Activated effector memory CD4-positive, alpha-beta T cell treated with anti-CD3 and anti-CD28 coated beads, Interleukin-2, amount 50 U/mL, for 16 hours (primary cell): ENCODE results near the gene PARD3.

Source experiments
- DNase-seq: peaks from one replicate; pipeline ENCODE4 v3.0.0-alpha.2; 2020

PARD3 gene

GRCh38 chr10:34523017-34523767 lies 291.9 kb downstream of the PARD3 start:
- DNase-seq: no peak

DNA sequence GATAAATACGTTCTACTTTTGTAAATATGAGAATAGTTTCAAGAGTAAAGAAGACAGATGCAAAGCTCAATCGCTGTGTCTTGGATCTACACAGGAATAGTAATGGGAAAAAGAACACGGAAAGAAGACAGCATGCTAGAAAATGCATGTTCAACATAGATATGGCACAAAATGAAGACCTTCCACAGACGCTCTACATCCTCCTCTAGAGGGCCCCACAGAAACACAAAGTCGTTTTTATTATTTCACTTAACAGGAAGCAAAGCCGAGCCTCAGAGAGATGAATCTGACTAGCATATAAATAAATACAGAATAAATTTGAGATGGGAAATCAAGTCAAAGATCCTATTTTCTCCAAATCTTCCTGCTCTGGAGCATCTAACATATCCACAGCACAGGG lies 292.6 kb downstream of the PARD3 start:
- no peak for DNase-seq

DNA sequence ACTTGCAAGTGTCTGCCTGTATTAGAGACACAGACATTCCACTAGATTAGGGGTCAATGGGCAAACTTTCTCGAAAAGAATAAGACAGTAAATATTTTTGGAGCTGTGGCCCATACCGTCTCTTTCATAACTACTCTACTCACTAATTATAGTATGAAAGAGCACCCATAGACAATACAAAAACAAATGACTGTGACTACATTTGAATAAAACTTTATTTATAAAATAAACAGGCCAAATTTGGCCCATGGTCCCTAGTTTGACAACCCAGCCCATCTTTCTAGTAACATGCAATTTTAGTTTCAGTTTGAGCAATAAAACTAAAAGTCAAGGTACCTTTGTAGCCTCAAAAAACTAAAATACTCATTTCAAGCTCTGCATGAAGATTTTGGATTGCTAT lies 294.6 kb downstream of the PARD3 start:
- no peak for DNase-seq

- DNase-seq: no peak
Observed at GRCh38 chr10:34520084-34520483, 295.0 kb downstream of the PARD3 start.

DNA sequence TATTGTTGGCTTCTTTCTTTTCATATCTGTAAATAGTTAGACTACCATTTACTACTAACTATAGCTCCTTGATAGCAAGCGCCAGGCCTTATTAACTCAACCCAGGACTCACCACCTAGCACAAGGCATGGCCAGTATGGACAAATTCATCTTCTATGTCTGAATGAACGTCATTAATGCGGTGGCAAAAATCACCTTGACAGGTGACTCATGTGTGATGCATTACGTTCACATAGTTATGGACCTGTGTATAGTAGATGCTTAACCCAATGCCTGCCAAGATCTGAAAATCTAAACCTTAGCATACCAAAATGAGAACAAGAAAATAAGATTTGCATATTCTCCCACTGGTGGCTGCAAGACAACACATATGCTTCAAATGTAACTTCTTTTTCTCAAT lies 300.8 kb downstream of the PARD3 start:
- no peak for DNase-seq

GRCh38 chr10:34513636-34514035 lies 301.5 kb downstream of the PARD3 start:
- no peak for DNase-seq

- no peak for DNase-seq
Observed at GRCh38 chr10:34507217-34507616, 307.9 kb downstream of the PARD3 start.

DNA sequence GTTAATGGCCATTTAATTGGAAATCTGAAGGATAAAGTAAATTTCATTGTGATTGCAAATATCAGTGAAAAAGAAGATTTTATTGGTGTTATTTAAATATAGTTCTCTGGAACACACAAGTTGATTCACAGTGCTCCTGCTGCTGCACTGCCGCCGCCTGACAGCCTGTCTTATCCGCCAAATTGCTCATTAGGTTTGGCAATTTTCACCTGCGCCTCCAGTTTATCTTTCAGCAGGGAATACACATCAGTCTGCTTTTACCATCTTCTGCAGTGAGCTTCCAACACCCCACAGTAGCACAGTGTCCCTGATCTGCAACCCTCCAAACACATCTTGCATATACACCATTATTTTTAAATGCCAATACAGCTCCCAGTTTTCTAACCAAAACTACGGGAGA lies 308.3 kb downstream of the PARD3 start:
- no peak for DNase-seq

DNA sequence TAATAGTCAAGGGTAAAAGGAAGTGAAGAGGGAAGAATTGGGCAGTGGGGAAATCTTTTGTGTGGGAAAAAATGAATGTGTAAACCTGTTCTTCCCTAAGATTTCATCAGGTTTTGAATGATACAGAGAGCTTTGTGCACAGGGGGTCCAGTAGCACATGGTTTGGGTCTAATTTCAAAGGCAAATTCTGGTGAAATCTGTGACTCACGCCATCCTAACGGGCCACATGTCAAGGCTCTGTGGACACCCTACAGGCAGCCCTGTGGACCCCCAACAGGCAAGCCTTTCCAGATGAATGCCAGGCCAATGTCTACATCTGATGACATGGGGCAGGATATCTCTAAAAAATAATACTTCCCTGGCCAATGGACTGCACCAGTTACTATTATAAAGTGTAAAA lies 309.8 kb downstream of the PARD3 start:
- DNase-seq: no peak

GRCh38 chr10:34504534-34504933 lies 310.6 kb downstream of the PARD3 start:
- no peak for DNase-seq

DNA sequence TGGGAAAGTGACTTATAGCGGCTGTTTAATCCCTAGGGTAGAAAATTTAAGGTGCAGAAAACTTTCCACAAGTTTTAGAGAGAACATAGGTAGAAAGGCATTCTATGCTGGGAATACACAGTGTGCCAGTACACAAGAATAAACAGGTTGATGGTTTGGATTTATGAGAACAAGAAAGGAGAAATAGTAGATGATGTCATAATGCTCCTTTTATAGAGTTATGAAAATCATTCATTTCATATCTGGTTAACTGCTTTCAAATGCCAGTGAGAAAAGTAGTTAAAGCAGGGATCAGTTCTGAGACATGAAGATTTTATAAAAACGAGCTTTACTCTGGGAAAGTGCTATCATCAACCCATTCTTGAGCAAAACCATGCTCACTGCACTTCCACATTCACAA lies 311.4 kb downstream of the PARD3 start:
- DNase-seq: no peak

DNA sequence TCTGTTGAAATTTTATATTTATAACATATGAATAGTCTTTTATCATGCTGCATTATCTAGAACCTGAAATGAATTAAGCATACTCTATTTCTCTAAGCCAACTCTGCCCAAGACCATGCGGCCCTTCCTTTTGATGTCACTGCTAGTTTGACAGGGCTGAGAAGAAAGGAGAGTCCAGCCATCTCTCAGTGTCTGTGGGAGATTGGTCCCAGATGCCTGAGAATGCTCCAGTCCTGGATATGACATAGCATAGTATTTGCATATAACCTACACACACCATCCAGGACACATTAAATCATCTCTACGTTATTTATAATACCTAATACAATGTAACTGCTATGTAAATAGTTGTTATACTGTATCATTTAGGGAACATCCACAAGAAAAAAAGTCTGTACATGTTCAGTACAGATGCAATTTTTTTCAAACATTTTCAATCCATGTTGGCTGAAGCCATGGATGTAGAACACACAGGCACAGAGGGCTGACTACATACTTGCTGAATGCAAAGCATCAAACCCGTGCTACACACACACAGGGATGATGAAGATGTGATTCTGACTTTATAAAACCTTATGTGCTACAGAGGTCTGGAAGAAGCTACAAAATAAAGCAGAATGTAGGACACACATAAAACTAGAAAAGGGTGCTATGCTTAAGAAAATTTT lies 315.4 kb downstream of the PARD3 start:
- no peak for DNase-seq

- no peak for DNase-seq
Observed at GRCh38 chr10:34498821-34499220, 316.3 kb downstream of the PARD3 start.

GRCh38 chr10:34495938-34496337 lies 319.2 kb downstream of the PARD3 start:
- no peak for DNase-seq

DNA sequence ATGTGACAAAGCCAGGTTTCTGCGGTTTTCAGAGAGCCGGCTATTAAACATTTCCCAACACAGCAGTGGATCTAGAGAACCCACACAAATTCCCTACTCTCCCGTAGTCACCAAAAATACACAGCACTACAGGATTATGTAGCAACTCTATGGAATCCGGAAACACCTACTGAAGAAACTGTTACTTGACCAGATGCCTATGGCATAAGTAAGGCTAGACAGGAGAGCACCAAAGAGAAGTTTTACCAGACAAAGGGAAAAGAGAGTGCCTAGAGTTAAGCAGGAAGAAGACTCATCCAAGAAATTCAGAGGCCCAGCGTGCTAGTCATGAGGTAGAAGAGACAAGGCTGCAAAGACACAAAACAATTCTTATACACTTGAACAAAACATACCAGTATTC lies 321.1 kb downstream of the PARD3 start:
- DNase-seq: no peak

DNA sequence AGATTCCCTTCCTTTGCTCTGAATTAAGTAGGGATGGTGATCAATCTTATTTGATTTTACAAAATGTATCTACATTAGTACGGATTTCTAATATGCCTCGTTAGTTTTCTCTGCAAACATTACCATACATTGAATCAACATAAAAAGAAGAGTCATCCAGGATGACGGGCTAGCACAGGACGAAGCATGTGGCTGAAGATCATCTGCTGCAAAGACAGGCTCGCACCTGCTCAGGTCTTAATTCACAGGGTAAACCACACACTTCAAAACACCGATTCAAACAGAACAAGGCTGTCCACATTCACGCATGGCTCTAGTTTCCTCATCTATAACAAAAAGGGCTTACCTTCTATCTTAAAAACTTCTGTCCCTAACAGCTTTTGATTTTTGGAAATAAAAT lies 323.0 kb downstream of the PARD3 start:
- DNase-seq: no peak

GRCh38 chr10:34491678-34492077 lies 323.4 kb downstream of the PARD3 start:
- no peak for DNase-seq

GRCh38 chr10:34489973-34490745 lies 324.9 kb downstream of the PARD3 start:
- DNase-seq: no peak

DNA sequence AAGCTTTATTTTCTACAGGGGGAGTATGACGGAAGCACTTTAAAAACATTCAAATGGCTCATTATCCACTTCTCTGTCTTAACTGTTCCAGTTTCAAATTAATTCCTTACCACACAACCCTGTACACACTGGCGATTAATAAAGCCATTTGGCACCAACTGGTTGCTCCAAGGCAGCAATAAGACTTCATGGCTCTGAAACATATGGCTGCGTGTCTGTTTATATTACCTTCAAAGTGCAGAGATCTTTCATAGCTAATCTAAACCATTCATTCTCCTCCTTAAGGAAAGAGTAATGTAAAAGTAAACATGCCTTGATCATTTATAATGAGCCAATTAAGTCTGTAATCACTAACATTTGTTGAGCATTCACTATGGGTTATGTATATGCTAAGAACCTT lies 325.7 kb downstream of the PARD3 start:
- no peak for DNase-seq

DNA sequence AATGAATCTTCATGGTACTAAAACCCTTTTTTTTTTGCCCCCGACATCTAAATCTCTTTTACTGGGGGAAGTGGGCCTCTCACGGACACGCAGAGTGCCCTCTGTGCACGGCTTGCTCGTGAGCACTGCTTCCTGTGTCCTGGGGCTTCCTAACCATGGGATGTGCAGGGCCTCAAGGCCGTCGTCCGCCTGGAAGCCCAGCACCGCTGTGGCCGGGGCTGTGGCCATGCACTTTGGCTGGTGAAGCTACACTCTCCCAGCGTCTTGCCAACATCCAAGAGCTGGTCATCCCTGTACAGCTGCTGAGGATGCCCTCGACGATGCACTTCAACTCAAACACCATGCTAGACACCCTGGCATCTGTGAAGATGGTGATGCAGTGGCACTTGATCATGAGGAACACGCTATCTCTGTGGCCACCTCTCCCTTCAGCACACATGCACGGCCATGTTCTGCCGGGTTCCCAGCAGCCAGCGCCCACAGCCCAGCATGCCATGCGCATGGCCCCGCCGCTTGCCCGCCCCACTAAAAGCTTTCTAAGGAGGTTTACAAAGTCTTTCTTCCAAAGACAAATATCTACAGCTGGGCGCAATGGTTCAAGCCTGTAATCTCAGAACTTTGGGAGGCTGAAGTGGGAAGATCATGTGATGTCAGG lies 326.5 kb downstream of the PARD3 start:
- DNase-seq: no peak

DNA sequence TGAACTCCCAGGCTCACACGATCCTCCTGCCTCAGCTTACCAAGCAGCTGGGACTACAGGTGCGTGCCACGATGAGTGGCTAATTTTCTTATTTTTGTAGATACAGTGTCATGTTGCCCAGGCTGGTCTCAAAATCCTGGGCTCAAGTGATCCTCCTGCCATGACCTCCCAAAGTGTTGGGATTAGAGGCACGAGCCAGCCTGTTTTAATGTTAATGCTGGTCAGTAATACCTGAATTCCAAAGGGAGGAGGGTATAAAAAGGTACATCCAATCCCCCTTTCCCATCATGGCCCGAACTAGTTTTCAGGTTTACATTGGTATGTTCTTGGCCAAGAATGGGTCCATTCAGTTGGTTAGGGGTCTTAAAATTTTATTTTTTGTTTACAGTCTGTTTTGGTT lies 329.1 kb downstream of the PARD3 start:
- no peak for DNase-seq

- no peak for DNase-seq
Observed at GRCh38 chr10:34484164-34484563, 330.9 kb downstream of the PARD3 start.

GRCh38 chr10:34480345-34480744 lies 334.8 kb downstream of the PARD3 start:
- no peak for DNase-seq
